Endometrial microvascular endothelial cells (primary cell): Measurements from ENCODE around the gene TLE4. TPM values are rescaled to one million over a fixed set of nuclear protein-coding genes. Genes with fewer than 3 reads are reported as not detected.

ENCODE experiments used
- in situ Hi-C: cut with HindIII; loops from 2 replicates; pipeline ENCODE4 v1.10.0; 2017; ENCODE audit warnings: low sequenced_read_pairs, low pct_unique_long_range_greater_than_20kb; ENCODE audit errors: inconsistent ontology term
- total RNA-seq: library from RNA; depleted of rRNA; stranded (reverse); fragments of >200 nt; gene quantifications from one replicate; pipeline ENCODE4 v1.2.3, GENCODE V29; 2015; ENCODE audit errors: inconsistent ontology term

TLE4 gene
- total RNA-seq, 1 donor from 2014 or later = 42.6 TPM

- in situ Hi-C loops = no loop called here
Measured at GRCh38 chr9:79569814-79570447, 1.8 kb upstream of the TLE4 start.

DNA sequence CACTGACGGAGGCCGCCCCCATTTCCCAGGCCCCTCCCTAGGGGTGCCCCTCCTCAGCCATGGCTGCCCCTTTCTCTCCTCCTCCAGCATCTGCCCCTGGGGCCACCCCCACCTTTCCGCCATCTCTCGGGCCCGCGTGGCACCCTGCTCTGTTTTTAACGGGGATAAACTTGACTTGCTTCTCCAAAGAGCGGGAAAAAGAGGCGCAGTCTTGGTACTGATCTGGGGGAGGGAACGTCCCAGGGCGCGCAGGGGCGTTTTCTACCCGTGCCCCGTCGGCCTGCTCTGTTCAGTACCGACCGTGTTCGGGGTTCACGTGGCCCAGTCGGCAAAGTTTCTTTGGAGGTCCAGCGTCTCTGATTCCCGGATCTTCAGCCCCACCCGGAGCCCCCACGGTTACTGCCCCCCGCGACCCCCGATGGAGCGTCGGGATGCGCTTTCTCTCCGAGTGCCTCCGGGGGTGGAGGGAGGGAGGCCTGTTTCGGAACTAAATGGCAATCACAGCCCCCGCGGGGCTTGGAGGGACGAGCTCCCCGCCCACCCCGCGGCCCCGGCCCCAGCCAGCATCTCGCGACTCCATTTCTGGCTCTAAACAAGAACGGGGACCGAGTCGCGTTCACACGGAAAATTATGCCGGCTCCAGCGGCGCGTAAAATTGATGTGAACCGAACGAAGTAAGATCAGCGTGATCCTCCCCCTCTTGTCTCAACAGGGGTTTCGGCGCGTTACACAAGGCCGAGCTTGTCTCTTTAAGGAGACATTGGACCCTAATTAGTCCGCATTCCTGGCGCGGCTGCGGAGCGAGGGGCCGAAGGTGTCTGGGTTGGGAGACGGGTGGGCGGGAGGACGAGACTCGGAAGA lies 1.1 kb upstream of the TLE4 start:
- in situ Hi-C loops = no loop called here

DNA sequence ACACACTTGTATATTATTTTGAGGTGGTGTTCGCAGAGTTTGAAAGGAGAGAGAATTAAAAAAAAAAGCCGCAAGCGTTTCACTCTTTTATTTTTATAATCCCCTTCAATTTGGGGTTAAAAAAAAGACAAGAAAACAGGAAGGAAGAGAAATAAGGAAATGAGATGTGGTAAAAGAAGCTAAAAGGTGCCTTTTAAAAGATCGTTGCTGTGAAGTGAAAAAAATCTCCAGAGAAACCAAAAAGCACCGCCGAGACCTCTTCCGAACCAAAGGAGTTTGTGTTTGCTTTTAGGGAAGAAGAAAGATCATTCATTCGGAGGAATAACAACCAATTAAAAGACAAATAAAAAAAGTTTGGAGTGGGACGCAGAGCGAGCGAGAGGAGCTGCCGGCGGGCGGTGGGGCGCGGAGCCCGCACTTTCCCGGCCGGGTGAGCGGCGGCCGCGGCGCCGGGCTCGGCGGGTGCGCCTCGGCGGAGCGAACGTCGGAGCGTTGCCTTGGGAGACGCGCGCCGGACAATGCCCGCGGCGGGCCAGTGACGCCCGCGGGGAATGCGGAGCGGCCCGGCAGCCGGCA lies 355 bp downstream of the TLE4 start:
- in situ Hi-C loops = no loop called here

DNA sequence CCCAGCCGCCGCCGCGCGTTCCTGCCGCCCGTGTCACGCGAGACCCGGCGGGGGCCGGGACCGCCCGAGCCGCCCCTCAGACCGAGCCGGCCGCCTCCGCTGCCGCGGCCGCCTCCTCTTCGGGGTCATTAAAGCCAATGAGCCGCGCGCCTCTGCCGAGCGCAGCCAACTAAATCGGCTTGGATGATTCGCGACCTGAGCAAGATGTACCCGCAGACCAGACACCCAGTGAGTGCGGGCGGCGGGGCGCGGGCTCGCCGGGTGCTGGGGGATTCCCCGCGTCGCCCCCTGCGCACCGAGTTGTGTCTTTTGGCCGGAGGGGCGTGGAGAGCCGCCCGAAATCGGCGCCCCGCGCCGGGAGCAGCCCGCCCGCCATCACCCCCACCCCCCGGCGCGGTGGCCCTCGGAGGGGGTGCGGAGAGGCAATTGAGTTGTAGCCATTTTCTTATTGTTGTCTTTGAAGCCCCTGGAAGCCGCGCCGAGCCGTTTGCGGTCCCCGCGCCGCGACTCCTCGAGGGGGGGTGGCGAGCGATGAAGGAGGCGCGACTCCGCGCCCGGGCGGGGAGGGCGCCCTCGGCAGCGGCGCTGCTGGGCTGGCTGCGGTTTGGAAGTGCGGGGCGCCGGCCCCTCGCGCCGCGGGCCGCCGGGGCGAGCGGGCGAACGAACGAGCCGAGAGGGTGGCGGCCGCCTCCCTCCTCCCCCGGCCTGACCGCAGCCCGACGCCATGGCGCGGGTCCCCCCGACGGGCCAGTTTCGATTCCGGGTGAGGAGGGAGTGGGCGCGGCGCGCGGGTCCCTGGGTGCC lies 1.0 kb downstream of the TLE4 start:
- in situ Hi-C loops = no loop called here

GRCh38 chr9:79573412-79573923 lies 1.7 kb downstream of the TLE4 start:
- in situ Hi-C loops = no loop called here

DNA sequence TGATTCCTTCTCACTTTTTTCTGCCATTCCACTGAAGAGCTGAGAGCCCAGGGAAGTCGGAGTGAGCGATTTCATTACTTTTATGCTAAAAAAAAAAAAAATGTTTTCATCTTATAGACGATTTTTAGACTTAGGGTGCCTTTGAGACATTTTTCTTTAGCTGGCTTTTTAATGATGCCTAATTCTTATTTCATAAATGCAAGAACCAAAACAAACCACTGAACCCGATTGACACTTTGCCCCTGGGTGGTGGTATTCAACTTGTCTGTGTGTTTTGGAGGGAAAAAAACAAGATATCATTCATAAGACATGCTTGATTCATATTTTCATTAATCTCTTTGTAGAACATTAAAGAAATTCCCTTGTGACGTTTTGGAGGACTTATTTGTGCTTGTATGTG lies 2.4 kb downstream of the TLE4 start:
- in situ Hi-C loops = no loop called here

DNA sequence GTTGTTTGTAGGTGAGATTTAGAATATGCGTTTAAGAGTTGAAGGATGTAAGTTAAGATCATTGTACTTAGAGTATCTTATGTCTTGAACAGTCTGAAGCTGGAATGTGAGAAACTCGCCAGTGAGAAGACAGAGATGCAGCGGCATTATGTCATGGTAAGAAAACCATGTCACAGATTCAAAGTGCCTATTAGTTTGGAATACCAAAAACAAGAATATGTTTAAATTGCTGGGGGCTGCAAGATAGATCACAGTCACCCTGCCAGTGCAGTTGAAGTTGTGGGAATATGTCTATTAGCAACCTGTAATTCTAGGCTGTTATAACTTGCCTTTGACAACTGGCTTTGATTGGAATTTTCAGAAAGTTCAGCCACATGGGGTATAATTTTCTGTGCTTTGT lies 3.0 kb downstream of the TLE4 start:
- in situ Hi-C loops = no loop called here

DNA sequence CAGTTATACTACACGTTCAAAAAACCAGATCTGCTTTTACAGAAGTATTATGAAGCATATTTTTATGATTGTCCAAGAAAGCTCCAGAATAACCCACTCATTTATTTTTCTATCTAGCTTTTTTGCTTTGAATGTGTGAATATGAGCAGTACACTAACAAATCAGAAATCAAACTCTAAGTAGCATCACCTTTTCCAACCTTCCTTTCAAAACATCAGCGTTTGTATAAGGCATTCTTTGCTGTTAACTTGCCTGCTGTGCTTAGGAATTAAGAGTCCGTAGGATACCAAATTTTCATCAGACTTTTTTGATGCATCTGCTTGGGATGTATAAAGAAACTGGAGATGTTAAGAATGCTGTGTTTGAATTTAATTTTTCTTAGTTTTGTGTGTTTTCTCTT lies 3.8 kb downstream of the TLE4 start:
- in situ Hi-C loops = no loop called here

GRCh38 chr9:79577969-79578723 lies 6.4 kb downstream of the TLE4 start:
- in situ Hi-C loops = no loop called here

DNA sequence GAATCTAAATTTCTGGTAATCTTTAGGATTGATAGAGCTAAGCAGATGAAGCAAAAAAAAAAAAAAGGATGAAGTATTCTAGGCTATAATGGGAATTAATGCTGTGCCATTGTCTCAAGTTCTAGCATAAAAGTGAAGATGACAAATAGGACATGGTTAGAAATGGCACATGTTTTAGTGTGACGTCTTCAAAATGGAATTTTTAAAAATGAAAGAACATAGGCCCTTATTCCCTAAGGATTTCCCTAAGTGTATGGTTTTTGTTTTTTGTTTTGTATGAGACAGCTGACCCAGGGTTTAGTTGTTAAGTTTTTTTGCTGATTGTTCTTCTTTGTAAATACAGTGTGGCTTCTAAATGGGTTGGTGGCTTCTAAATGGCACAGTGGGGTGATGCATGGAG lies 7.1 kb downstream of the TLE4 start:
- in situ Hi-C loops = no loop called here

- in situ Hi-C loops = no loop called here
Measured at GRCh38 chr9:79579624-79580023, 7.9 kb downstream of the TLE4 start.

DNA sequence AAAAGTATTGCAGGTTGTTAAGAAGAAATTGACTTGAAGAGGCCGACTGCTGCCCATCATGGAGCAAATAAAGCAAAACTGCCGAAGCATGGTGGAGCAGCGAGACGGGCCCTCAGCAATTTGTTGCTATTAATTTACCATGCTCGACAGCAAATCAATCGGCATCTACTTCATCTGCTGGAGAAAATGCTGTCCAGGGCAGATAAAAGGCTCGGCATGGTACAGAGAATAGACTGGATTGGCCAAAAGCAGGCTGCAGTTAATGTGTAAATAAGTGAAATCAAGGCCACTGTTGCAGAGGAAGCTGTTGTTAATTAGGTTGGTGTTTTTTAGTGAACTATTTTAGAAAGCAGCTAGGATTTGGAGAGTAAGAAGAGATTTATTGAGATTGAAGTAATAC lies 8.3 kb downstream of the TLE4 start:
- in situ Hi-C loops = no loop called here

DNA sequence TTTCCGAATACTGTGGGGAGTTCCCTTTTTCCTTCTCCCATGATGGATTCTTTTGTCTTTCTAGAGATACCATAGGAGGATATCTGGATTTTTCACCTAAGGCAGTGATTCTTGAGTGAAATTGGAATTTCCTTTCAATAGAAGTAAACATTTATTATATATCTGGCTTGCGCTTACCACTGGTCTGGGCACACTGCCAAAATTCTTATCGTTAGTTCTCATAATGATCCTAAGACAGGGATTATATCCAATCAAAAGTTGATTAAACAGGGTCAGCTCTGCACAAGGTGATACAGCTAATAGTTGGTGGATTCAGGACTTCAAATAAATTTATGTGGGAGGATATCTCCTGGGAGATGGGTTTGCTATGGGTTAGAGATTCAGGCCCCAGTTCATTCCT lies 9.6 kb downstream of the TLE4 start:
- in situ Hi-C loops = no loop called here

GRCh38 chr9:79581794-79582193 lies 10.0 kb downstream of the TLE4 start:
- in situ Hi-C loops = no loop called here

- in situ Hi-C loops = no loop called here
Measured at GRCh38 chr9:79583952-79584654, 12.3 kb downstream of the TLE4 start.

- in situ Hi-C loops = no loop called here
Measured at GRCh38 chr9:79584655-79584982, 12.9 kb downstream of the TLE4 start.

GRCh38 chr9:79588488-79589223 lies 16.9 kb downstream of the TLE4 start:
- in situ Hi-C loops = no loop called here
